NCI-H82 treated with DMSO at 0.1 percent for 48 hours (cell line): ENCODE data around the gene FCRLA.
"Not testable (repeated sequence)": the region's sequence is repeated elsewhere in the genome, so short reads cannot be mapped to it uniquely, and the experiment has no call there.

Source experiments
- DNase-seq: peaks from one replicate; lab custom pipeline; 2025; ENCODE audit not compliant: unreplicated experiment; lab: John Stamatoyannopoulos, UW

The FCRLA gene

GRCh38 chr1:161706482-161707347, at the start of gene FCRLA:
TSS of gene FCRLA (plus strand) at chr1:161707229. CDS start at chr1:161707265, 36 bp downstream.
- no peak for DNase-seq

GRCh38 chr1:161658524-161658923, 48.5 kb upstream of the FCRLA start:
- DNase-seq, result not testable (repeated sequence)

- DNase-seq, result not testable (repeated sequence)
Measured at GRCh38 chr1:161661660-161662311, 45.2 kb upstream of the FCRLA start.

- not testable (repeated sequence) for DNase-seq
Measured at GRCh38 chr1:161662684-161663339, 44.2 kb upstream of the FCRLA start, which contains the start of gene FCGR2B. TSS of gene FCGR2B (plus strand) at chr1:161663143. CDS start at chr1:161663242, 99 bp downstream.

GRCh38 chr1:161663569-161663968, 43.5 kb upstream of the FCRLA start:
- DNase-seq, result not testable (repeated sequence)

- DNase-seq, result not testable (repeated sequence)
Measured at GRCh38 chr1:161664689-161665088, 42.3 kb upstream of the FCRLA start.

- DNase-seq, result not testable (repeated sequence)
Measured at GRCh38 chr1:161671045-161672020, 35.7 kb upstream of the FCRLA start.

- DNase-seq, result not testable (repeated sequence)
Measured at GRCh38 chr1:161673437-161673836, 33.6 kb upstream of the FCRLA start.

GRCh38 chr1:161674447-161674846, 32.6 kb upstream of the FCRLA start:
- not testable (repeated sequence) for DNase-seq

- not testable (repeated sequence) for DNase-seq
Measured at GRCh38 chr1:161674908-161675307, 32.1 kb upstream of the FCRLA start.

GRCh38 chr1:161676441-161676840, 30.6 kb upstream of the FCRLA start:
- no peak for DNase-seq

GRCh38 chr1:161676958-161677689, 29.9 kb upstream of the FCRLA start:
- DNase-seq, result no peak

GRCh38 chr1:161678500-161678899, 28.5 kb upstream of the FCRLA start:
- no peak for DNase-seq

GRCh38 chr1:161681879-161682278, 25.1 kb upstream of the FCRLA start:
- DNase-seq, result no peak

GRCh38 chr1:161688946-161689345, 18.1 kb upstream of the FCRLA start:
- no peak for DNase-seq

GRCh38 chr1:161691846-161692245, 15.2 kb upstream of the FCRLA start:
- no peak for DNase-seq

GRCh38 chr1:161693020-161693712, 13.9 kb upstream of the FCRLA start:
- not testable (repeated sequence) for DNase-seq

- not testable (repeated sequence) for DNase-seq
Measured at GRCh38 chr1:161698302-161698701, 8.7 kb upstream of the FCRLA start.

GRCh38 chr1:161702250-161702649, 4.8 kb upstream of the FCRLA start:
- no peak for DNase-seq
